ENCODE results near the gene C14orf180.

DNA sequence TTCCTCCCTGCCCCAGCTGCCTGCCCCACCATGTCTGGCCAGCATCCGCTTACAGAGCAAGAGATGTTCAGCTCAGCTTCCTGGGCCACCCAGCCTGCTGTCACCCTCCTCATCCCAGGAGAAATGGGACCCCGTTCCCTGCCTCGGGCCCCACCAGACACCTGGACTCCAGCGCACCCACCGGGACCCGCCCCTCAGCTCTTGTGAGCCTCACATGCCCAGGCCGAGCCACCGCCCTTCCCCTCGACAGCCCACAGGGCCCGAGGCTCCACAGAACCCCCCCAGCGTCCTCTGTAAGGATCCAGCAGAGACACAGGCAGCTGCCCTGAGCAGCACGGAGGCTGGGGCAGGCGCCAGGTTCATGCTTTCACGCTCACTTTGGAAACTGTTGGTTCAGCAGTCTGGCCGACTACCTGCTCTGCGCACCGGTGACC is 18.4 kb upstream of the C14orf180 start:
- TF ChIP-seq, protein P1, sequence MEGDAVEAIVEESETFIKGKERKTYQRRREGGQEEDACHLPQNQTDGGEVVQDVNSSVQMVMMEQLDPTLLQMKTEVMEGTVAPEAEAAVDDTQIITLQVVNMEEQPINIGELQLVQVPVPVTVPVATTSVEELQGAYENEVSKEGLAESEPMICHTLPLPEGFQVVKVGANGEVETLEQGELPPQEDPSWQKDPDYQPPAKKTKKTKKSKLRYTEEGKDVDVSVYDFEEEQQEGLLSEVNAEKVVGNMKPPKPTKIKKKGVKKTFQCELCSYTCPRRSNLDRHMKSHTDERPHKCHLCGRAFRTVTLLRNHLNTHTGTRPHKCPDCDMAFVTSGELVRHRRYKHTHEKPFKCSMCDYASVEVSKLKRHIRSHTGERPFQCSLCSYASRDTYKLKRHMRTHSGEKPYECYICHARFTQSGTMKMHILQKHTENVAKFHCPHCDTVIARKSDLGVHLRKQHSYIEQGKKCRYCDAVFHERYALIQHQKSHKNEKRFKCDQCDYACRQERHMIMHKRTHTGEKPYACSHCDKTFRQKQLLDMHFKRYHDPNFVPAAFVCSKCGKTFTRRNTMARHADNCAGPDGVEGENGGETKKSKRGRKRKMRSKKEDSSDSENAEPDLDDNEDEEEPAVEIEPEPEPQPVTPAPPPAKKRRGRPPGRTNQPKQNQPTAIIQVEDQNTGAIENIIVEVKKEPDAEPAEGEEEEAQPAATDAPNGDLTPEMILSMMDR (conservative IDR thresholded peaks at IDR 0.05 in 1 of 2, IDR thresholded peaks at IDR 0.05 in 1 of 2; ENCODE audit: extremely low read depth in 1 of 2, insufficient read depth in 1 of 2, low read depth in 1 of 2, low read length in 2 of 2), result no peak
- TF ChIP-seq EZH2 (IDR thresholded peaks at IDR 0.05; ENCODE audit: borderline replicate concordance, low read length), result no peak
